GM21360 (cell line): Measurements from ENCODE around the gene DPF3.

Source experiments
- ATAC-seq: cut with Tn5 transposase; IDR thresholded peaks from one replicate; pipeline ENCODE4 v1.9.1; 2021; ENCODE audit warnings: mild to moderate bottlenecking, moderate library complexity; ENCODE audit not compliant: unreplicated experiment

DPF3 gene

GRCh38 chr14:72582582-72582981, 311.3 kb downstream of the DPF3 start:
- ATAC-seq = no peak

GRCh38 chr14:72578514-72578913, 315.4 kb downstream of the DPF3 start:
- no peak for ATAC-seq

- ATAC-seq = no peak
Observed at GRCh38 chr14:72577521-72577920, 316.4 kb downstream of the DPF3 start.

- ATAC-seq = no peak
Observed at GRCh38 chr14:72576258-72576657, 317.6 kb downstream of the DPF3 start.

GRCh38 chr14:72574715-72575114, 319.2 kb downstream of the DPF3 start:
- no peak for ATAC-seq

- ATAC-seq = no peak
Observed at GRCh38 chr14:72573725-72574417, 320.0 kb downstream of the DPF3 start.
